Esophagus squamous epithelium (tissue), 4 donors: ENCODE results near the gene ICAM3.

Experiments used
- CTCF ChIP-seq, 6 experiments: fragments of 450-650 bp in 4 of 6; fragments of 200-600 bp in 2 of 6; sonication (generic) in 2 of 6; IDR thresholded peaks; one replicate each; pipeline ENCODE4 v1.5.1; 2016 to 2019; ENCODE audit warnings: antibody characterized with exemption in 6 of 6, mild to moderate bottlenecking in 4 of 6, moderate library complexity in 4 of 6
- POLR2A ChIP-seq, 4 donors: fragments of 450-650 bp; IDR thresholded peaks; one replicate each; pipeline ENCODE4 v1.6.1; 2017; ENCODE audit warnings: antibody characterized with exemption in 4 of 4, mild to moderate bottlenecking in 4 of 4, moderate library complexity in 3 of 4

DNA sequence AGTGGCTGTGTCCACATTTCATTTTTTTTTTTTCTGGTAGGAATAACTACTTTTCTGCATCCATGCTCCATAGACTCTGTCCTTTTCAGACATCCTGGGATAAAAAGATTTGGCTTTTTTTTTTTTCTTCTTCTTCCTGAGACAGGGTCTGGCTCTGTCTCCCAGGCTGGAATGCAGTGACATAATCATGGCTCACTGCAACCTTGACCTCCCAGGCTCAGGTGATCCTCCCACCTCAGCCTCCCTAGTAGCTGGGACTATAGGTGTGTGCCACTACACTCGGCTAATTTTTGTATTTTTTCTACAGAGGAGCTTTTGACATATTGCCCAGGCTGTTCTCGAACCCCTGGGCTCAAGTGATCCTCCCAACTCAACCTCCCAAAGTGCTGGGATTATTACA lies 4.1 kb upstream of the ICAM3 start:
- TF ChIP-seq CTCF (IDR thresholded peaks at IDR 0.05) (no peak), POLR2A (IDR thresholded peaks at IDR 0.05) (no peak)
